ENCODE results near the gene HIGD2B. TPM values are rescaled to one million over a fixed set of nuclear protein-coding genes. Genes with fewer than 3 reads are reported as not detected.

Gene HIGD2B
- total and polyA plus RNA-seq, 2 of the 13 experiments (the other 11 are each of a cell fraction or from before 2014, with no cell fraction given): not detected

- TF ChIP-seq ZHX2 (IDR thresholded peaks at IDR 0.05; ENCODE audit: low read depth) (peak; percentile 51), ZHX2 (CRISPR knock-in tag; IDR thresholded peaks at IDR 0.05; ENCODE audit: borderline replicate concordance) (no peak), U2AF2 (IDR thresholded peaks at IDR 0.05; ENCODE audit: low read depth, low read length) (no peak), GABPB1 (CRISPR knock-in tag; IDR thresholded peaks at IDR 0.05) (peak; percentile 96), ZNF276 (CRISPR knock-in tag; IDR thresholded peaks at IDR 0.05; ENCODE audit: low read depth) (0 out of 2 replicates have a peak, but pooled peaks have one; percentile 54), ZMAT5 (CRISPR knock-in tag; IDR thresholded peaks at IDR 0.05; ENCODE audit: borderline replicate concordance, low read depth) (no peak), ZNF383 (CRISPR knock-in tag; IDR thresholded peaks at IDR 0.05; ENCODE audit: borderline replicate concordance) (no peak), SETDB1 (CRISPR knock-in tag; IDR thresholded peaks at IDR 0.05; ENCODE audit: borderline replicate concordance) (no peak), ZNF331 (CRISPR knock-in tag; IDR thresholded peaks at IDR 0.05) (peak; percentile 20; the same call in 1 of the 2 replicates), DRAP1 (CRISPR knock-in tag; IDR thresholded peaks at IDR 0.05) (peak; percentile 87), PHF21A (CRISPR knock-in tag; IDR thresholded peaks at IDR 0.05) (peak; percentile 86), TEAD3 (CRISPR knock-in tag; optimal IDR thresholded peaks at IDR 0.05; ENCODE audit: borderline replicate concordance) (peak; percentile 20), FIP1L1 (IDR thresholded peaks at IDR 0.05; ENCODE audit: borderline replicate concordance, insufficient read depth, low read depth, low read length) (no peak), ZNF710 (CRISPR knock-in tag; IDR thresholded peaks at IDR 0.05; ENCODE audit: borderline replicate concordance) (peak; percentile 69; the same call in 1 of the 2 replicates), GTF2F1 (IDR thresholded peaks at IDR 0.05; ENCODE audit: low read length) (0 out of 2 replicates have a peak, but pooled peaks have one; percentile 40), JUN (CRISPR knock-in tag; IDR thresholded peaks at IDR 0.05) (0 out of 2 replicates have a peak, but pooled peaks have one; percentile 17)
Measured at GRCh38 chr15:72685925-72686794, at the start of gene HIGD2B, which contains the start of gene BBS4 (continued).
